ENCODE results near the gene LY6G5C.

- TF ChIP-seq, protein P1, sequence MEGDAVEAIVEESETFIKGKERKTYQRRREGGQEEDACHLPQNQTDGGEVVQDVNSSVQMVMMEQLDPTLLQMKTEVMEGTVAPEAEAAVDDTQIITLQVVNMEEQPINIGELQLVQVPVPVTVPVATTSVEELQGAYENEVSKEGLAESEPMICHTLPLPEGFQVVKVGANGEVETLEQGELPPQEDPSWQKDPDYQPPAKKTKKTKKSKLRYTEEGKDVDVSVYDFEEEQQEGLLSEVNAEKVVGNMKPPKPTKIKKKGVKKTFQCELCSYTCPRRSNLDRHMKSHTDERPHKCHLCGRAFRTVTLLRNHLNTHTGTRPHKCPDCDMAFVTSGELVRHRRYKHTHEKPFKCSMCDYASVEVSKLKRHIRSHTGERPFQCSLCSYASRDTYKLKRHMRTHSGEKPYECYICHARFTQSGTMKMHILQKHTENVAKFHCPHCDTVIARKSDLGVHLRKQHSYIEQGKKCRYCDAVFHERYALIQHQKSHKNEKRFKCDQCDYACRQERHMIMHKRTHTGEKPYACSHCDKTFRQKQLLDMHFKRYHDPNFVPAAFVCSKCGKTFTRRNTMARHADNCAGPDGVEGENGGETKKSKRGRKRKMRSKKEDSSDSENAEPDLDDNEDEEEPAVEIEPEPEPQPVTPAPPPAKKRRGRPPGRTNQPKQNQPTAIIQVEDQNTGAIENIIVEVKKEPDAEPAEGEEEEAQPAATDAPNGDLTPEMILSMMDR (conservative IDR thresholded peaks at IDR 0.05; ENCODE audit: low read depth in 2 of 2), result no peak
- TF ChIP-seq EZH2 (IDR thresholded peaks at IDR 0.05; ENCODE audit: low read depth, unreplicated experiment) (no peak), POLR2AphosphoS5 (IDR thresholded peaks at IDR 0.05; ENCODE audit: low read depth) (no peak), REST (IDR thresholded peaks at IDR 0.05; ENCODE audit: unreplicated experiment) (no peak), ZNF462 (CRISPR knock-in tag; IDR thresholded peaks at IDR 0.05) (no peak), CREB1 (CRISPR knock-in tag; IDR thresholded peaks at IDR 0.05; ENCODE audit: low read depth) (no peak)
Measured at GRCh38 chr6:31676904-31677303, 4.0 kb downstream of the LY6G5C start.

Measured in GM23338 (cell line).